Measurements from ENCODE around the gene MS4A14.
"Not testable (repeated sequence)": the region's sequence is repeated elsewhere in the genome, so short reads cannot be mapped to it uniquely, and the experiment has no call there.

The MS4A14 gene

GRCh38 chr11:60396382-60396781, at the start of gene MS4A14:
MS4A14 (plus strand) TSS chr11:60396459; CDS start chr11:60396579, 120 bp downstream.
- DNase-seq = no peak

GRCh38 chr11:60347084-60347797, 49.0 kb upstream of the MS4A14 start:
- no peak for DNase-seq

GRCh38 chr11:60348116-60348515, 48.1 kb upstream of the MS4A14 start:
- no peak for DNase-seq

GRCh38 chr11:60349990-60350389, 46.3 kb upstream of the MS4A14 start:
- DNase-seq = peak; percentile 8

GRCh38 chr11:60357771-60358170, 38.5 kb upstream of the MS4A14 start:
- no peak for DNase-seq

- DNase-seq = no peak
Measured at GRCh38 chr11:60360621-60361020, 35.6 kb upstream of the MS4A14 start.

GRCh38 chr11:60362241-60362640, 34.0 kb upstream of the MS4A14 start:
- DNase-seq = no peak

- DNase-seq = peak; percentile 76
Measured at GRCh38 chr11:60363542-60364470, 32.5 kb upstream of the MS4A14 start.

GRCh38 chr11:60366262-60366904, 29.9 kb upstream of the MS4A14 start:
- not testable (repeated sequence) for DNase-seq

- DNase-seq = no peak
Measured at GRCh38 chr11:60367009-60367408, 29.2 kb upstream of the MS4A14 start.

GRCh38 chr11:60367896-60368295, 28.4 kb upstream of the MS4A14 start:
- no peak for DNase-seq

- no peak for DNase-seq
Measured at GRCh38 chr11:60370252-60370810, 25.9 kb upstream of the MS4A14 start.

GRCh38 chr11:60370811-60371298, 25.4 kb upstream of the MS4A14 start:
- DNase-seq = no peak

- DNase-seq = no peak
Measured at GRCh38 chr11:60371386-60371785, 24.9 kb upstream of the MS4A14 start.

- DNase-seq = no peak
Measured at GRCh38 chr11:60371854-60372253, 24.4 kb upstream of the MS4A14 start.

GRCh38 chr11:60372767-60373166, 23.5 kb upstream of the MS4A14 start:
- DNase-seq = no peak

GRCh38 chr11:60375316-60375715, 20.9 kb upstream of the MS4A14 start:
- DNase-seq = no peak

GRCh38 chr11:60376601-60377000, 19.7 kb upstream of the MS4A14 start:
- no peak for DNase-seq

GRCh38 chr11:60377401-60378136, 18.7 kb upstream of the MS4A14 start:
- DNase-seq = peak; percentile 32

GRCh38 chr11:60378354-60378753, 17.9 kb upstream of the MS4A14 start, which contains the start of gene MS4A7:
MS4A7 (plus strand) TSS chr11:60378532; CDS start chr11:60383142, 4,610 bp downstream.
- DNase-seq = peak; percentile 5

- no peak for DNase-seq
Measured at GRCh38 chr11:60389279-60389910, 6.9 kb upstream of the MS4A14 start.

GRCh38 chr11:60390419-60390818, 5.8 kb upstream of the MS4A14 start:
- no peak for DNase-seq

Data from midbrain (tissue), 1 donor.